ENCODE results near the gene FGFR2. TPM values are rescaled to one million over a fixed set of nuclear protein-coding genes. Genes with fewer than 3 reads are reported as not detected.

The FGFR2 gene
- total RNA-seq, 4 donors from 2014 or later: 22.5 to 58.0 (median 44.4) TPM

DNA sequence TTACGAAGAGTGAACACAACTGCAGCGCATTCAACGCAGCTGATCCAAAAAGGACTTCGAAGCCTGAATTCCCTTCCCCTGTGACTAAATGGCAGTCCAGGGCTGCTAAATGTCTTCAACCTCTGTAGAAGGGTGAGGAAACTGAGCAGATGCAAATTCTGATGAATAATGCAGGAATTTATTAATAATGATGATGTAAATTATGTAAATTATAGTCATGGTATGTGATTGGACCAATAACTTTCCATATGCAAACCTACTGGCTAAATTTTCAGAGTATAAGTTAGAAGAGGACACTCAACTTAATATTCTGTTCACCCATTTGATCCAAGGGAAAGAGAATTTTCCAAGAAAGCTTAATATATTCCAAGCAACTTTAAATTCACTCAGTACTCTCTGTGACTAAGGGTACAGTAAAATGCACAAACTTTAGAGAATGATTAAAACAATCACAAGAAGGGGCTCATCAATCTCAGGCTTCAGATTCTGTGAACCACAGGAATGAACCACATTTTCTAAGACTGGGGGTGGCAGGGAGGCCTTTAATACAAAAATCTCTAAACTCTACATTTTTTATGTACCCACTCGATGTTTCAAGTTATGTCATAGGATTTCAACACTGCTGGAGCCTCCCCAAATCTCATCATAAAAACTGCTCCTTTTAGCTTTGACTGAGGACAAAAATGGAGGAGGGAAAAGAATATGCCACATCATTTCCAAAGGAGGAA lies 3.5 kb downstream of the FGFR2 start:
- Histone ChIP-seq H3K4me3 (peak overlapping the region in 3 of 4 donors; percentile 63 to 83 (median 70)), H3K4me1 (peaks cover 13 to 85% (median 14%) of the 10 kb centered on the region in 3 donors), H3K9me3 (no peaks in the 10 kb centered on the region), H3K27ac (peak overlapping the region; percentile 88 to 94 (median 92)), H3K27me3 (peaks cover 0 to 31% (median 0%) of the 10 kb centered on the region in 4 donors), H3K36me3 (no peaks in the 10 kb centered on the region)
- WGBS, 2 donors: 36 to 42% methylated on average over 5 of the region's 5 CpGs
- TF ChIP-seq, protein P1, sequence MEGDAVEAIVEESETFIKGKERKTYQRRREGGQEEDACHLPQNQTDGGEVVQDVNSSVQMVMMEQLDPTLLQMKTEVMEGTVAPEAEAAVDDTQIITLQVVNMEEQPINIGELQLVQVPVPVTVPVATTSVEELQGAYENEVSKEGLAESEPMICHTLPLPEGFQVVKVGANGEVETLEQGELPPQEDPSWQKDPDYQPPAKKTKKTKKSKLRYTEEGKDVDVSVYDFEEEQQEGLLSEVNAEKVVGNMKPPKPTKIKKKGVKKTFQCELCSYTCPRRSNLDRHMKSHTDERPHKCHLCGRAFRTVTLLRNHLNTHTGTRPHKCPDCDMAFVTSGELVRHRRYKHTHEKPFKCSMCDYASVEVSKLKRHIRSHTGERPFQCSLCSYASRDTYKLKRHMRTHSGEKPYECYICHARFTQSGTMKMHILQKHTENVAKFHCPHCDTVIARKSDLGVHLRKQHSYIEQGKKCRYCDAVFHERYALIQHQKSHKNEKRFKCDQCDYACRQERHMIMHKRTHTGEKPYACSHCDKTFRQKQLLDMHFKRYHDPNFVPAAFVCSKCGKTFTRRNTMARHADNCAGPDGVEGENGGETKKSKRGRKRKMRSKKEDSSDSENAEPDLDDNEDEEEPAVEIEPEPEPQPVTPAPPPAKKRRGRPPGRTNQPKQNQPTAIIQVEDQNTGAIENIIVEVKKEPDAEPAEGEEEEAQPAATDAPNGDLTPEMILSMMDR (IDR thresholded peaks at IDR 0.05): no peak
- no peak for TF ChIP-seq POLR2A (IDR thresholded peaks at IDR 0.05)
- intact Hi-C loops (cut with DNase I): no loop called here
- no peak for DNase-seq

DNA sequence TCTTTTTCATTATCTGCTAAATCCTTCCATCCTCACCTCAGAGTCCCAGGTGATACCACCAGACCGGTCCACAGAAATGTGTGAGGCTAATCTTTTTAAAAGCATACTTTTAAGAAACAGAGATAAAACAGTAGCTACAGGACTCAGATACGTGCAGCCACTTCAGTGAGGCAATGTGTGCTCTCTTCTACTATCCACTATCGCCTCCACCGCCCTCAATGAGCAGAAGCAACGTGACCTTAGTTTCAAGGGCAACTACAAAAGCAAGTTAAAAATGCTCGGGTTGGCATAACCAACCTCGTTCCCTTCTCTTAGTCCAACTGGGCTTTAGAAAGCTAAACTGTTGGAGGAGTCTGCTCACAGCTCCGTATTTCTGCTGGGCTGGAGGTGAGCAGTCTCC lies 4.2 kb downstream of the FGFR2 start:
- Histone ChIP-seq H3K27ac (peak overlapping the region; percentile 0 to 94 (median 71)), H3K4me3 (peak overlapping the region in 2 of 4 donors; percentile 13 to 70), H3K36me3 (no peaks in the 10 kb centered on the region), H3K4me1 (peaks cover 13 to 89% (median 14%) of the 10 kb centered on the region in 3 donors), H3K27me3 (peaks cover 0 to 31% (median 0%) of the 10 kb centered on the region in 4 donors), H3K9me3 (no peaks in the 10 kb centered on the region)
- 55 to 59% methylated on average over 7 to 8 of the region's 8 CpGs for WGBS, 2 donors
- no peak for DNase-seq
- intact Hi-C loops (cut with DNase I): no loop called here
- no peak for TF ChIP-seq POLR2A (IDR thresholded peaks at IDR 0.05)
- TF ChIP-seq, protein P1 (IDR thresholded peaks at IDR 0.05): no peak

DNA sequence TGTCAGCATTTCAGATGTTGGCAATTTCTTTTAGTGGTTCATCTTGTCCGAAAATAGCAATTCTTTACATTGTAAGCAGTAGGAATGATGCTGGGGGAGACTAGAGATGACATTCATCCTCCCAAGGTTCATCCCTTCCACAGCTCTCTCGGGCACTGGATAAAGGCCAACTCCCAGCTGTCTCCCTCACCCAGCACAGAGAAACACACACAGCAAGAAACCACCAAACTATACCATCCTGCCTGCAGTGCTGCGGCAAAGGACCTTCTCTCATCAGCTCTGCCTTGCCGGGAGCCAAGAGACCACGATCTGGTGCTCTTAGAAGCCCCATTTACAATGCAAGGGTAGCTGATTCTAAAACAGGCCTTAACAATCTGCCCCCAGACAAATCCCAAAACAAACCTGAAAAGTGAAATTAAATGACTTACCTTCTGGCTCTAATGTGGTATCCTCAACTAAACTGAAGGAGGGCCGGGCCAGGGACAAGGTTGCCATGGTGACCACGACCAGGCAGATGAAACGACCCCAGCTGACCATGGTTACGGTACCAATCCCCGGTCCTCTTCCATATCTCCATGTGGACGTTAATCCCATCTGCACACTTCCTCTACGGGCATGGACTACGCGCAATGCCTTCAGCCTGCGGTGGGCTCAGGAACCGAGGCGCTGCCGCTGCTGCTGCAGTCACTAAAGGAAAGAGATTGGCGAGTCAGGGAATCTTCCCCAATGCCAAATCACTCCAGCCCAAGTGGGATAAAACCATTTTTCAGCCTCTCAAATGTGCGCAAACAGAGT lies 4.8 kb downstream of the FGFR2 start:
- TF ChIP-seq POLR2A (IDR thresholded peaks at IDR 0.05): no peak
- TF ChIP-seq, protein P1 (IDR thresholded peaks at IDR 0.05): no peak
- no peaks in the 10 kb centered on the region for H3K9me3 ChIP-seq
- no peaks in the 10 kb centered on the region for H3K36me3 ChIP-seq
- peak overlapping the region in 2 of 4 donors; percentile 13 to 70 for H3K4me3 ChIP-seq
- no peak for DNase-seq
- peaks cover 13 to 83% (median 14%) of the 10 kb centered on the region in 3 donors for H3K4me1 ChIP-seq
- intact Hi-C loops (cut with DNase I): no loop called here
- peaks cover 0 to 31% (median 0%) of the 10 kb centered on the region in 4 donors for H3K27me3 ChIP-seq
- peak overlapping the region; percentile 0 to 94 (median 71) for H3K27ac ChIP-seq
- WGBS, 2 donors: 48 to 68% methylated on average over 14 to 19 of the region's 20 CpGs

DNA sequence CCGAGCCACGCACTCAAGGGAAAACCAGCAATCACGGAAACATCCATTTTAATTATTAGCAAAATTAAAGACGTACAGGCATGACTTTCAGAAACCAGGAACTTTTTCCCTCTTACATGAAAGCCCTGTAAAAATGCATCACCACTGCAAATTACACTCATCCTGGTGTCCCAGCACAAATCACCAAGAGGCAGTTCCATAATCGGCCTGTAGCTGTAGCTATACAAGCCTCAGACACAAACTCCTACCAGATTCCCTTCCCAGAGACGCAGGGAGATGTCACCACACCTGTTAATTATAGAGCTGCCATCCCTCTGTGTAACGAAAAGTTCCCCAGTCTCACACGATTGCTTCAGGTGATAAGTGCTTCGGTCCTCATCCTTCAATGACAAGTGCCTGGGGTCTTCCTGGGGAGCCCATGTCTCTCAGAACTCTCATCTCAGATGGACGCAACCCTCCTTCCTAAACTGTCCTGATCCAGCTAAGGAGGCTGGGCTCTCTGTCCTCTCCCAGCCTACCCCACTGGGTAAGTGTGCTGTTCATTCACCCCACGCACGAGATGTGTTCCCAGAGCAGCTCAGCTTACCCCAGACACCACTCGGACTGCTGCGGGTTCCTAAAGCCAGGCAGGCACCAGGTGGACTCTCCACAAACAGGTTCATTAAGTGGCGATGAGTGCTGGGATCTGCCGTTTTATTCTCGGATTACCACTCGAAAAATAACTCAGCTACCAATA lies 5.9 kb downstream of the FGFR2 start:
- H3K4me1 ChIP-seq: peaks cover 10 to 75% (median 13%) of the 10 kb centered on the region in 3 donors
- H3K9me3 ChIP-seq: no peaks in the 10 kb centered on the region
- H3K4me3 ChIP-seq: peak overlapping the region in 1 of 4 donors; percentile 7
- 43 to 68% methylated on average over 11 to 13 of the region's 18 CpGs for WGBS, 2 donors
- intact Hi-C loops (cut with DNase I): no loop called here
- no peaks in the 10 kb centered on the region for H3K36me3 ChIP-seq
- no peak for TF ChIP-seq POLR2A (IDR thresholded peaks at IDR 0.05)
- TF ChIP-seq, protein P1 (IDR thresholded peaks at IDR 0.05): peak in 4 of 6 experiments; percentile 22 to 55 (median 42)
- H3K27me3 ChIP-seq: peaks cover 0 to 23% (median 0%) of the 10 kb centered on the region in 4 donors
- H3K27ac ChIP-seq: peak overlapping the region; percentile 36 to 94 (median 71)
- no peak for DNase-seq
